Duodenal mucosa (tissue), 2 donors: ENCODE measurements around the gene TPH2.

Experiments
- H3K27ac ChIP-seq: one replicate; pipeline ENCODE4 v1.7.0; 2013; ENCODE audit warnings: low read depth, low read length
- H3K27me3 ChIP-seq, 2 donors: one replicate each; pipeline ENCODE4 v1.7.0; 2013; ENCODE audit warnings: low read length in 2 of 2, control low read depth in 1 of 2; ENCODE audit not compliant: insufficient read depth in 2 of 2, control insufficient read depth in 1 of 2
- H3K36me3 ChIP-seq, 2 donors: one replicate each; pipeline ENCODE4 v1.7.0; 2013; ENCODE audit warnings: low read length in 2 of 2, control low read depth in 1 of 2; ENCODE audit not compliant: insufficient read depth in 2 of 2, control insufficient read depth in 1 of 2
- H3K4me1 ChIP-seq, 2 donors: one replicate each; pipeline ENCODE4 v1.7.0; 2013; ENCODE audit warnings: low read length in 2 of 2, control low read depth in 1 of 2; ENCODE audit not compliant: insufficient read depth in 2 of 2, control insufficient read depth in 1 of 2
- H3K4me3 ChIP-seq, 2 donors: one replicate each; pipeline ENCODE4 v1.7.0; 2013; ENCODE audit warnings: low read length in 2 of 2, low read depth in 1 of 2
- H3K9ac ChIP-seq, 2 donors: one replicate each; pipeline ENCODE4 v1.7.0; 2013; ENCODE audit warnings: low read length in 2 of 2, low read depth in 1 of 2
- H3K9me3 ChIP-seq, 2 donors: one replicate each; pipeline ENCODE4 v1.7.0; 2013; ENCODE audit warnings: low read length in 2 of 2, control low read depth in 1 of 2; ENCODE audit not compliant: control insufficient read depth in 1 of 2

Gene TPH2

GRCh38 chr12:71938728-71939385 is at the start of gene TPH2:
Gene TPH2, plus strand, starts transcription at chr12:71938845. Its CDS starts 142 bp downstream, at chr12:71938987.
- Histone ChIP-seq H3K4me1 (no peaks in the 10 kb centered on the region), H3K27ac (no peak within 1 kb of the TSS), H3K9me3 (no peaks in the 10 kb centered on the region), H3K4me3 (no peak within 1 kb of the TSS), H3K27me3 (peaks cover 0 to 9% of the 10 kb centered on the region in 2 donors), H3K36me3 (no peaks in the 10 kb centered on the region), H3K9ac (no peak within 1 kb of the TSS)

DNA sequence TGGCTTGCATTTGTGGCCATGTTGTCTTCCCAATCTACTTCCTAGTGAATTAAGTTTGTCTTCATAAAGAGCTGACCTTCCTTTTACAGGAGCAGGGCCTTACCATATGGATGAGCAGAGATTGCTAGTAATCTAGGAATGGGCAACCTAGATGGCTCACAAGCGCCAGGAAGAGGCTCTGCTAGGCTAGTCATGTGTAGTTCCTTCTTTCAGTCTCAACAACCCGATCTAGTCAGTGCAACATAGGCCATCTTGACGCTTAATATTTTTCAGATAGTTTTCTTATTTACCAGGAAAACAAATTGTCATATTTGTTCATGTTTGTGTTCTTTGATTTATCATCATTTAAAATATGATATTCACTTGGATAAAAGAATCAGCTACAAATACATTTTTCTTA is 48.2 kb upstream of the TPH2 start:
- H3K4me1 ChIP-seq, result no peaks in the 10 kb centered on the region
- no peak overlapping the region for H3K9ac ChIP-seq
- H3K36me3 ChIP-seq, result peaks cover 9 to 18% of the 10 kb centered on the region in 2 donors
- no peak overlapping the region for H3K27ac ChIP-seq
- no peaks in the 10 kb centered on the region for H3K9me3 ChIP-seq
- H3K27me3 ChIP-seq, result no peaks in the 10 kb centered on the region
- H3K4me3 ChIP-seq, result no peak overlapping the region

GRCh38 chr12:71892059-71892458 is 46.6 kb upstream of the TPH2 start:
- Histone ChIP-seq H3K9me3 (no peaks in the 10 kb centered on the region), H3K27ac (no peak overlapping the region), H3K9ac (no peak overlapping the region), H3K27me3 (no peaks in the 10 kb centered on the region), H3K36me3 (peaks cover 19% of the 10 kb centered on the region in 2 donors), H3K4me1 (no peaks in the 10 kb centered on the region), H3K4me3 (no peak overlapping the region)

- H3K27ac ChIP-seq, result no peak overlapping the region
- no peaks in the 10 kb centered on the region for H3K9me3 ChIP-seq
- no peak overlapping the region for H3K4me3 ChIP-seq
- H3K4me1 ChIP-seq, result no peaks in the 10 kb centered on the region
- no peaks in the 10 kb centered on the region for H3K27me3 ChIP-seq
- H3K36me3 ChIP-seq, result peaks cover 23 to 40% of the 10 kb centered on the region in 2 donors
- H3K9ac ChIP-seq, result no peak overlapping the region
These were observed 42.3 kb upstream of the TPH2 start for GRCh38 chr12:71896205-71896882.

DNA sequence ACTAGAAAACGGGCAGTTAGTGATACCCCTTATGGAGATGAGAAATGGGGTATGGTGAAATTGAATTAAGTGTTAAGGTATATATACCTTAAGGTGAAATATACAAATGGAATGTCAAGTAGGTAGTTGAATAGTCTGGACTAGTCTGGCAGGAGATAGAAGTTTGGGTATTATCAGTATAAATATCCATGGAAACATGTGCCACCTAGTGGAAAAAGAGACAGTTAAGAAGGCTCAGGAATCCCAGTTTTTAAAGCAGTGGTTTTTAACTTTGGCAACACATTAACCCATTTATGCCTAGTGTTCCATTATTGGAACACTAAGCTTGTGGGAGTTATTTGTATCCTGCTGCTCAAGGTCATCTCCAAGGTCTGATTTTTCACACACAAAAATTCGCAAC is 38.6 kb upstream of the TPH2 start:
- no peaks in the 10 kb centered on the region for H3K27me3 ChIP-seq
- H3K9ac ChIP-seq, result no peak overlapping the region
- peaks cover 18 to 47% of the 10 kb centered on the region in 2 donors for H3K36me3 ChIP-seq
- H3K27ac ChIP-seq, result no peak overlapping the region
- H3K4me1 ChIP-seq, result no peaks in the 10 kb centered on the region
- no peaks in the 10 kb centered on the region for H3K9me3 ChIP-seq
- no peak overlapping the region for H3K4me3 ChIP-seq

DNA sequence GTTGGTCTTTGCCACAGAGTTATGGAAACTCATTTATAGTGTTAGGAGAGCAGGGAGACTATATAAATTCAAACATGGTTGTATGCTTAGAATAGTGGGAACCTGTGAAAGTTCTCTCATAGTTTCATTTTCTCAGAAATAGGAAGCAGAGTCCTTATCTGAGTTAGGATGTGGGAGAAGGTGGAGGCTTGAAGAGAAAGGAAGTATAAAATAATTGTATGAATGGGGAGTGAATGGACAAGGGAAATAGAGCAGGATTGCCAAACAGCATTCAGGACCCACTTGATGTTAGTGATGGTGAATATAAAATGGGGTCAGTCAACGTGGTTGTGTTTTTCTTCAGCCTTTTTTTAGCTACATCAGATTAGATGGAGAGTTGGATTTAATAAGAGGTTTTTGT is 34.0 kb upstream of the TPH2 start:
- peaks cover 19 to 46% of the 10 kb centered on the region in 2 donors for H3K36me3 ChIP-seq
- no peaks in the 10 kb centered on the region for H3K9me3 ChIP-seq
- H3K27ac ChIP-seq, result no peak overlapping the region
- no peak overlapping the region for H3K9ac ChIP-seq
- H3K4me1 ChIP-seq, result no peaks in the 10 kb centered on the region
- H3K4me3 ChIP-seq, result no peak overlapping the region
- H3K27me3 ChIP-seq, result no peaks in the 10 kb centered on the region

GRCh38 chr12:71935594-71935993 is 3.1 kb upstream of the TPH2 start:
- H3K27me3 ChIP-seq, result peaks cover 0 to 7% of the 10 kb centered on the region in 2 donors
- H3K4me3 ChIP-seq, result no peak overlapping the region
- no peak overlapping the region for H3K9ac ChIP-seq
- no peaks in the 10 kb centered on the region for H3K9me3 ChIP-seq
- H3K4me1 ChIP-seq, result no peaks in the 10 kb centered on the region
- H3K27ac ChIP-seq, result no peak overlapping the region
- no peaks in the 10 kb centered on the region for H3K36me3 ChIP-seq

GRCh38 chr12:71940068-71940467 is 1.4 kb downstream of the TPH2 start:
- Histone ChIP-seq H3K36me3 (no peaks in the 10 kb centered on the region), H3K27ac (no peak overlapping the region), H3K4me1 (no peaks in the 10 kb centered on the region), H3K9ac (no peak overlapping the region), H3K4me3 (no peak overlapping the region), H3K9me3 (no peaks in the 10 kb centered on the region), H3K27me3 (peaks cover 0 to 13% of the 10 kb centered on the region in 2 donors)

- H3K9me3 ChIP-seq, result no peaks in the 10 kb centered on the region
- no peak overlapping the region for H3K27ac ChIP-seq
- no peak overlapping the region for H3K9ac ChIP-seq
- no peak overlapping the region for H3K4me3 ChIP-seq
- no peaks in the 10 kb centered on the region for H3K4me1 ChIP-seq
- H3K27me3 ChIP-seq, result peaks cover 0 to 17% of the 10 kb centered on the region in 2 donors
- no peaks in the 10 kb centered on the region for H3K36me3 ChIP-seq
These were observed 2.5 kb downstream of the TPH2 start for GRCh38 chr12:71941174-71941573.

DNA sequence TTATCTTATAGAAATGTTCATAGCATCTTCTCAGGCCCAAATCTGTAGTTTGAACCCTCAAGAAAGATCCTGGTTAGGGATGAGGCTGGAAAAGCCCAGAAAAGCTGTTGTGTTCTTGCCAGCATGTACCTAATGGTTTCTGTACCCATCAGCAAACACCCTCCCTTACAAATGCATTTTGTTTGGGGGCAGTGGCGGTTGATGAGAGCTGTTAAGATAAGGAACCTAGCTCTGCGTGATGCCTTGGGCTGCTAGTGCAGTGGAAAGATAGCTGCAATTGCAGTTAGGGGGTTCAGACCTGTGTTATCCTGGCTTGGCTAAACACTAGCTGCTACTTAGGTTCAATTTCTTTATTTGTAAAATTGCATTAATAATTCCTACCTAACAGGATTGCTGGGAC is 3.6 kb downstream of the TPH2 start:
- Histone ChIP-seq H3K27me3 (peaks cover 0 to 21% of the 10 kb centered on the region in 2 donors), H3K4me3 (no peak overlapping the region), H3K9me3 (no peaks in the 10 kb centered on the region), H3K9ac (no peak overlapping the region), H3K27ac (no peak overlapping the region), H3K36me3 (no peaks in the 10 kb centered on the region), H3K4me1 (no peaks in the 10 kb centered on the region)
